HG02981 (cell line): ENCODE measurements around the gene RSU1.

Experiments used
- ATAC-seq: cut with Tn5 transposase; IDR thresholded peaks from one replicate; pipeline ENCODE4 v1.9.1; 2021; ENCODE audit warnings: mild to moderate bottlenecking, moderate library complexity; ENCODE audit not compliant: unreplicated experiment

Gene RSU1

GRCh38 chr10:16745061-16745460, 72.2 kb downstream of the RSU1 start:
- no peak for ATAC-seq

DNA sequence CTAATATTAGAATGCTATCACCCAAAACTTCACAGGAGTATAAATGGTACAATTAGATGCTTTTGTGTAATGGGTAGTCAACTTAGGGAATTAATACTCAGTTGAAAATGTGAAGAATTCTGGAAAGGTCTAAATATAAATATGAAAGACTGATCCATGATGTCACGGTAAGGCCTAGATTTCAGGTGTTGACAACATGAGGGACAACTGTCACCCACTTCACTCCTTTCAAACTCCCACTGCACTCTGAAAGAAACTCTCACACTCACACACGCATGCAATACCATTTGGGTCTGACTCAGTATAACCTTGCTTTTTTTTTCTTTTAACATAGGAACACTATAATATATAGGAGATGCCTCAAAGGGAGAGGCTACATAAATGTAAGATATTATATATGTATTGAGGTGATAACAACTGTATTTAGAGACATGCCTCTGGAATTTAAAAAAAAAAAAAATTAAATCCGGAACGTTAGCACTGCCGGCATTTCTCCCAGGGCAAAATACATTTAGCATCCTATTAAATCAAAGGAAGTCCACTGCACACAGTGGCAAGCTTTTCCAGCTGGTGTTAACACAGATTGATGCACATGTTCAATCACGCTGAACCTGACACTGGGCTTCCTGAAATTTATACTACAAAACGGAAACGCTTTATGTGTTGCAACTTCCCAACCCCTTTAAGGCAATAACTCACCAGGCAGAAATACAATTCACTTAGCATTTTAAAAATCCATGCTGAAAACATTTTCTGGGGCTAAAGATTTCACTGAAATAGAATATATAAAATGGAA, 74.9 kb downstream of the RSU1 start:
- ATAC-seq, result no peak

GRCh38 chr10:16741540-16741939, 75.7 kb downstream of the RSU1 start:
- no peak for ATAC-seq

DNA sequence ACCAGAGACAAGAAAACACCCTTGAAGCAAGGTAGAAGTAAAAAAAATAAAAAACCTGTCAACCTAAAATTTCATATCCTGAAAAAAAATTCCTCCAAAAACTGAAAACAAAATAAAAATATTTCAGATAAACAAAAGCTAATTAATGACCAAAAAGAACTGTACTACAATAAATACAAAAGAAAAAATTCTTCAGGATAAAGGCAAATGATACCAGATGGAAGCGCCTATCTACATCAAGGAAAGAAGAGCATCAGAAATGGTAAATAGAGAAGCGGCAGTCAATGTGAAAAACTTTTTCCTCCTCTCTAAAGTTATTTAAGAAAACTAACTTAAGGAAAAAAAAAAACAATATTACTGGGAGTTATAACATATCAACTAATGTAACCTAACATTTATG, 79.8 kb downstream of the RSU1 start:
- ATAC-seq, result no peak

GRCh38 chr10:16735671-16736070, 81.6 kb downstream of the RSU1 start:
- ATAC-seq, result no peak

DNA sequence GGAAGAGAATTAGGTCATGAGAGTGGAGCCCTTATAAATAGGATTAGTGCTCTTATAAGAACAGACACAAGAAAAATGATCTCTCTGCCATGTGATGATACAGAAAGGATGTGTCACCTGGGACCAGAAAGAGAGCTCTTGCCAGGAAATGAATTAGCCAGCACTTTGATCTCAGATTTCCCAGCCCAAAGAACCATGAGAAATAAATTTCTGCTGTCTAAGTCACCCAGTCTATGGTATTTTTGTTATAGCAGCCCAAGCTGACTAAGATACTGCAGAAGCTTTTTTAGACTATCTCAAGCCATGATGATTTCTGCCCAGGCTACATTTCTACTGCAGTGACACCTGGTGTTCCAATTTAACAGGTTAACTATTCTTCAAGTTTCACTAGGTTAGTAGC, 84.8 kb downstream of the RSU1 start:
- no peak for ATAC-seq

DNA sequence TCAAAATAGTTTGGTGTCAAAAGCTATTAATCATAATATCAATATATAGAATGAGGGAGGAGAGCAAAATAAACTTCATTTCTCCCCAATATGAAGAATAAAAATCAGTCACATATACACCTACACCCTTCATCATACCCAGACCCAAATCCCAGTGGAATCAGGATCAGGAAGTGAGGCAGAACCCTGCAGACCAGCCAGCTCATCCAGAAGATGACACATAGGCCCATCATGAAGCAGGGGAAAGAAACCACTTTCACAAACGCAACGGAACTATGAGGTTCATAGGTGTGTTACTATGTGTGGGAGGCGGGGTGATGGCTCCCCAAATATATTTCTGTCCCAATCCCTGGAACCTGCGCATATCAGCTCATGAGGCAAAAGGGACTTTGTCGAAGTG, 89.0 kb downstream of the RSU1 start:
- ATAC-seq, result no peak

DNA sequence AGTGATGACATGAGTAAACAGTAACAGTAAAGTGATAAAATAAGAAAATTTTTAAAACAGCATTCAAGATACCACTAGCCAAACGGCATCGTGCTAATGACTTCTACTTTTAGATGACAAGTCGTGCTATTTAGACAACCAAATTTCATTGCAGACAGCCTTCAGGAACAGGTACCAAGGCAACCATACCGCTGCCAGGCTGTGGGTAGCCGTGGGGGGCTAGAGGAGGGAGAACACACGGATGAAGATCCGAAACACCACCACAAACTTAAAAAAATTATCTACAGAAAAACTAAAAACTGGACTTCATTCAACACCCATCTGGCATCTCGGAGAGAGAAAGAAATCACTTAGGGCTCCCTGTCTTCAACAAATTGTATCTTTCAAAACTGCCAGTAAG, 89.6 kb downstream of the RSU1 start:
- no peak for ATAC-seq

DNA sequence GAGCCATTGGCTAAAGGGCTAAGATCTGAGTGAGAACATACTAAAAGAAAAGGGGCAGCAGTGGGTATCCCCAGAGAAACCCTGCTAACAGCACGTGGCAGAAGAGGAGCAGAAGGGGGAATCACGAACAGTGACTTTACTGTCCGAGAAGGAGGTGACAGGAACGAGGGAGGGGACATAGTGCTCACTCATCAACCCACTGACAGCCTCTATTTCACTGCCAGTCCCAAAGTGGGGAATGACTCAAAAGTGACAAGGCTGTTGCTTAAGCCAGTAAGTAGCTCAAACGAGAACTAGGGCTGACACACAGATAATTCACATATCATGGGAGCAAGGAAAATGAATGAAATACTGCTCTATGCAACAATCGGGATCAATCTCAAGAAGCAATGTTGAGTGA, 92.7 kb downstream of the RSU1 start:
- no peak for ATAC-seq

GRCh38 chr10:16720812-16721211, 96.4 kb downstream of the RSU1 start:
- no peak for ATAC-seq

GRCh38 chr10:16717622-16718395, 99.4 kb downstream of the RSU1 start:
- no peak for ATAC-seq

GRCh38 chr10:16716051-16716450, 101.2 kb downstream of the RSU1 start:
- ATAC-seq, result no peak

- no peak for ATAC-seq
Measured at GRCh38 chr10:16713290-16713689, 103.9 kb downstream of the RSU1 start.

GRCh38 chr10:16712883-16713282, 104.3 kb downstream of the RSU1 start:
- ATAC-seq, result no peak

- no peak for ATAC-seq
Measured at GRCh38 chr10:16700331-16700730, 116.9 kb downstream of the RSU1 start.

DNA sequence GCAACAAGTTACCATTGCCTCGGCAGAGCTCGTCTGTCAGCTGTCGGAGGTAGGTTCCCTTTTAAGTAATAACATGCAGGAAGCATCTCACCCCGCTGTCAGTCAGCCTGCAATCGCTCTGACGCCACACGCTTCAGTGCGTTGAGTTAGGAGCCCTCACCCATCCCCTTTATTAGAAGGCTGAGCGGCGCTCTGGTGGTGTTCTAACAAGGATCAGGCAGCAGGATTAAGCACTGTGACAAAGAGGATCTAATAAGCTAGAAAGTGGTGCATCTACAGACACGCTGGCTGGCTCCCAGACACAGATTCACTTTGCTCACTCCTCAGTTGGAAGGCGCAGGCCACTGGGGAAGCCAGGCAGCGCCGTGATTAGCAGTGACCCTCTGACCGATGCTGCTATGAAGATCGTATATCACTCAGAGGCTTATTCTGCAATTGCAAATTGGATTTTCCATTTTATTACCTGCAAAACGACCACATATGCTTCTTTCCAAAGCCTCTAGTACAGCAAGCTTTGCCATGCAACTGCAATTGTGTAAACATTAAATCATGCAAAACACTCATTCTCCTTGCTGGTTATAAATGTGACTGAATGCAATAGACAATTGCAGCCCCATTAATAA, 117.7 kb downstream of the RSU1 start:
- ATAC-seq, result no peak

- ATAC-seq, result no peak
Measured at GRCh38 chr10:16698461-16698860, 118.8 kb downstream of the RSU1 start.

- ATAC-seq, result no peak
Measured at GRCh38 chr10:16690417-16690816, 126.8 kb downstream of the RSU1 start.

DNA sequence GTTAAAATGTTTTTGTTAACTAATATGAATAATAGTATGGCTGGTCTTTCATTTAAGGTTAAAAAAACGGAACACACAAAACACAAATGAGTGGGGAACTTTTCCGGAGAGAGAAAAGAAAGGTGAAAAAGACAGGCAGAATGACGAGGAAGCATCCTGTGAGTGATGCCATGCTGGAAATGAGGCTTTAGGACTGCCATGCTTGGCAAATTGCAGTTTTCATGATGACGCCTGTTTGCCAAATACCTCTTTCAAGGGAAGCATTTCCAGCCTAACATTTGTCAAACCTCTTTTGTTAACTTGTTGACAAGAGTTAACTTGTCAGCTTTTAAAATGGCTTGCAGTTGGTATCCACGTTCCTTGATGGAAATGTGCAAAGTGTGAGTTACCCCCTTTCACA, 127.5 kb downstream of the RSU1 start:
- no peak for ATAC-seq

DNA sequence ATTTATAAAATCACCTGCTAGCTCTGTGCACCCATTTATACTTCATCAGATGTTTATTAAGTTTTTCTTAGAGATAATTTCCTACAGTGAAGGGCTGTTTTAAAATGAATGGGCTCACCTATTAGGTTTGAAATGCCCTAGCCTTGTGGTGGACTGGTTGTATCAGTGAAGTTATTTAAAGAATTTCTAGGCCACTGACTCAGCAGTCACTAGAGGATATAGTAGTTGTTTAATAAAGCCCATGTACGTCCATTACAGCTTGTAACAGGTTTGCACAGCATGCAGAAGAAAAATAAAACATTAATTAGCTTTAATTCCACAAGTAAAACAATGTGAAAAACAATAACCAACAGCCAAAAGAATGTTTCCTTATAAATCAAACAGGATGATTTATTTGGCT, 128.0 kb downstream of the RSU1 start:
- no peak for ATAC-seq

DNA sequence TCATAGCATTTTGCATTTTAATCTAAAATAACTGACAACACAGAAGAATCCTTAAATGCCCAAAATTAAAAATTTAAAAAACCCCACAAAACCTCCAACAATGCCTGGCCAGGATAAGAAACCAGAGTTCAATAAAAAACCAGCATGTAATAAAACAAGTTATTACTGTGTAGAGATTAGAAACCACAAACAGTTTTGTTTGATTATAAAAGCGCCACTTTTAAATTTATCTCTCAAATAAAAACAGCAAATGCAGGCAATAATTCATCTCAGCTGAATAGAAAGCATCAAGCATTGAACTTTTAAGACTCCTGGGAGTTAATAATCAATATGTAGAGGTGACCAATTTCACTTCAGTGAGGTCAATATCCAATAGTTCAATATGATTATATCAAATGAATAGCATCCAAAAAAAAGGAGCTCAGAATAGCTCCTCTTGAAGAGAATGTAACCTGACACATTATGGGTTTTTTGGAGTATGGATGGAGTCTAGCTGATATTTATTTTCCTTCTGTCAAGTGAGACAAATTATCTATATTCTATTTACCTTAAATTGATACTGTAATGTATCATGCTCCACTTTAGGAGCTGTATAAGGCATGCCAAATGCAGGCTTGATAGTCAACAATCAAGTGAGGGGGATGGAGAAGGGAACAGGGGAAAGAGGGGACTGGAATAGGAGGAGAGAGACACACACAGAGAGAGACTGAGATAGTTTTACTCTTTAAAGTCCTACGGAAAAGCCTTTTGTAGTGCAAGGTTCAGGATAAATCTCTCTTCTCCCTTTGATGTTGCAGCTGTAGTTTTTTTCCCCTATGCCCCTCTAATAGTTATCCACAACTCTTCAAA, 130.9 kb downstream of the RSU1 start:
- ATAC-seq, result no peak
